GM18517 (cell line): ENCODE data around the gene SHOC2.
"Not testable (repeated sequence)": the region's sequence is repeated elsewhere in the genome, so short reads cannot be mapped to it uniquely, and the experiment has no call there.

Source experiments
- ATAC-seq: cut with Tn5 transposase; IDR thresholded peaks from one replicate; pipeline ENCODE4 v1.9.1; 2021; ENCODE audit warnings: mild to moderate bottlenecking, moderate library complexity; ENCODE audit not compliant: unreplicated experiment

Gene SHOC2

GRCh38 chr10:110901954-110902819 lies 17.2 kb upstream of the SHOC2 start:
- ATAC-seq, result no peak

- peak; percentile 46 for ATAC-seq
These were observed 15.8 kb upstream of the SHOC2 start for GRCh38 chr10:110903280-110904278.

GRCh38 chr10:110910138-110910537 lies 9.3 kb upstream of the SHOC2 start:
- no peak for ATAC-seq

- no peak for ATAC-seq
These were observed 7.0 kb upstream of the SHOC2 start for GRCh38 chr10:110912374-110912773.

- ATAC-seq, result no peak
These were observed 5.0 kb upstream of the SHOC2 start for GRCh38 chr10:110914431-110914830.

- no peak for ATAC-seq
These were observed 4.4 kb upstream of the SHOC2 start for GRCh38 chr10:110915035-110915434.

GRCh38 chr10:110915600-110915999 lies 3.8 kb upstream of the SHOC2 start:
- not testable (repeated sequence) for ATAC-seq

- ATAC-seq, result no peak
These were observed 2.7 kb upstream of the SHOC2 start for GRCh38 chr10:110916554-110917346.

- ATAC-seq, result no peak
These were observed 1.1 kb upstream of the SHOC2 start for GRCh38 chr10:110918269-110918642.

GRCh38 chr10:110918643-110919348 lies 608 bp upstream of the SHOC2 start, which contains the start of gene BBIP1:
BBIP1 (minus strand) TSS chr10:110919180; CDS start chr10:110918157, 1,023 bp downstream.
- ATAC-seq, result peak; percentile 82

- peak; percentile 48 for ATAC-seq
These were observed 822 bp downstream of the SHOC2 start for GRCh38 chr10:110919971-110920881.

- peak; percentile 22 for ATAC-seq
These were observed 4.6 kb downstream of the SHOC2 start for GRCh38 chr10:110923856-110924493.

- no peak for ATAC-seq
These were observed 8.1 kb downstream of the SHOC2 start for GRCh38 chr10:110927461-110927860.

- no peak for ATAC-seq
These were observed 12.5 kb downstream of the SHOC2 start for GRCh38 chr10:110931769-110932381.

- ATAC-seq, result no peak
These were observed 13.2 kb downstream of the SHOC2 start for GRCh38 chr10:110932505-110933180.

- no peak for ATAC-seq
These were observed 17.4 kb downstream of the SHOC2 start for GRCh38 chr10:110936757-110937156.

- ATAC-seq, result no peak
These were observed 20.0 kb downstream of the SHOC2 start for GRCh38 chr10:110939419-110939818.
